Astrocyte (in vitro differentiated cells and primary cell): Measurements from ENCODE around the gene PIP4K2B. TPM values are rescaled to one million over a fixed set of nuclear protein-coding genes. Genes with fewer than 3 reads are reported as not detected.

Source experiments
- DNase-seq: peaks from one replicate; pipeline ENCODE4 v3.0.0-alpha.2; 2010; ENCODE audit warnings: low read depth
- FAIRE-seq: peaks from 2 replicates; lab custom pipeline; 2011; peaks lifted over from hg19 to GRCh38; lab: Jason Lieb, UNC
- H2AFZ ChIP-seq: 2 replicates; pipeline ENCODE4 v1.6.0; 2012; ENCODE audit warnings: low read depth, low read length, inconsistent platforms
- H3K27ac ChIP-seq: 2 replicates; pipeline ENCODE4 v1.5.1; 2011; ENCODE audit warnings: low read depth, low read length, inconsistent platforms
- H3K27me3 ChIP-seq: 2 replicates; pipeline ENCODE4 v1.6.0; 2011; ENCODE audit warnings: low read length, inconsistent platforms; ENCODE audit not compliant: insufficient read depth
- H3K36me3 ChIP-seq: 2 replicates; pipeline ENCODE4 v1.5.1; 2011; ENCODE audit warnings: low read length, inconsistent platforms; ENCODE audit not compliant: insufficient read depth
- H3K4me1 ChIP-seq: 2 replicates; pipeline ENCODE4 v1.5.1; 2011; ENCODE audit warnings: low read length, inconsistent platforms; ENCODE audit not compliant: insufficient read depth
- H3K4me2 ChIP-seq: 2 replicates; pipeline ENCODE4 v1.6.0; 2012; ENCODE audit warnings: low read length, inconsistent platforms
- H3K4me3 ChIP-seq: 2 replicates; pipeline ENCODE4 v1.5.1; 2011; ENCODE audit warnings: low read depth, mild to moderate bottlenecking, low read length, inconsistent platforms; ENCODE audit not compliant: insufficient read depth
- H3K79me2 ChIP-seq: 2 replicates; pipeline ENCODE4 v1.6.0; 2012; ENCODE audit warnings: mild to moderate bottlenecking, low read length, inconsistent platforms; ENCODE audit not compliant: insufficient read depth
- H3K9ac ChIP-seq: 2 replicates; pipeline ENCODE4 v1.6.0; 2012; ENCODE audit warnings: mild to moderate bottlenecking, low read length, inconsistent platforms
- H3K9me3 ChIP-seq: 2 replicates; pipeline ENCODE4 v1.5.1; 2012; ENCODE audit warnings: low read depth, mild to moderate bottlenecking, low read length, inconsistent platforms; ENCODE audit not compliant: insufficient read depth
- H4K20me1 ChIP-seq: 2 replicates; pipeline ENCODE4 v1.6.0; 2012; ENCODE audit warnings: low read length, inconsistent platforms; ENCODE audit not compliant: insufficient read depth
- H3K27ac Mint-ChIP-seq: one replicate; pipeline ENCODE4 v1.8.0; 2021; ENCODE audit warnings: mild to moderate bottlenecking, mixed read lengths; ENCODE audit not compliant: unreplicated experiment
- H3K27me3 Mint-ChIP-seq: one replicate; pipeline ENCODE4 v1.8.0; 2021; ENCODE audit warnings: low read depth, mixed read lengths; ENCODE audit not compliant: unreplicated experiment
- H3K36me3 Mint-ChIP-seq: one replicate; pipeline ENCODE4 v1.8.0; 2021; ENCODE audit warnings: low read depth, mixed read lengths; ENCODE audit not compliant: unreplicated experiment
- H3K4me1 Mint-ChIP-seq: one replicate; pipeline ENCODE4 v1.8.0; 2021; ENCODE audit warnings: low read depth, mixed read lengths; ENCODE audit not compliant: unreplicated experiment
- H3K4me3 Mint-ChIP-seq: one replicate; pipeline ENCODE4 v1.8.0; 2021; ENCODE audit warnings: mild to moderate bottlenecking, moderate library complexity, mixed read lengths; ENCODE audit not compliant: unreplicated experiment
- H3K9me3 Mint-ChIP-seq: one replicate; pipeline ENCODE4 v1.8.0; 2021; ENCODE audit warnings: mild to moderate bottlenecking, mixed read lengths; ENCODE audit not compliant: unreplicated experiment
- EZH2 ChIP-seq: IDR thresholded peaks from 2 replicates; pipeline ENCODE4 v1.6.1; 2012; ENCODE audit warnings: mild to moderate bottlenecking, low read length, inconsistent platforms; ENCODE audit not compliant: insufficient read depth
- total RNA-seq: library from RNA; stranded (reverse); gene quantifications from 2 replicates; pipeline ENCODE4 v1.2.1, GENCODE V29; 2021
- TF ChIP-seq, protein P1 (sequence below): IDR thresholded peaks from 2 replicates; pipeline ENCODE4 v1.5.1; 2011; ENCODE audit warnings: low read depth, mild to moderate bottlenecking, inconsistent platforms, low read length, moderate library complexity; ENCODE audit not compliant: insufficient read depth

Gene PIP4K2B
- total RNA-seq, 1 donor from 2014 or later: 58.2 TPM

DNA sequence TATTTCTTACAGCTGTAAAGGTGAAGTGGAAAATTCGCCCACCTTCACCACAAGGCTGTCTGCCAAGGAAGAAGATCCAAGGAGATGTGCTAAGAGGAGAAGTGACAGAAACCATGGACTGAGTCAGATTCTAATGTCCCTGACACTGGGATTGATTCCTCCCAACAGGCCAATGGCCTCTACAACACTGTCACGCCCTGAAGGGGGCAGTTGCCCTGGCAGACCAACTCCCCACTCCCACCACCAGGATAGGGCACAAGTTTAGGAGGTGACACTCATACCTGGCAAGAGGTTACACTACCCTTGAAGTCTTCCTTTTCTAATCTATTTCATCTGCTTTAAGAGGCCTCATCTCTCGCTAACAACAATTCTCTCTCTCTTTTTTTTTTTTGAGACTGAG is 16.1 kb downstream of the PIP4K2B start:
- no peaks in the 10 kb centered on the region for H3K27me3 Mint-ChIP-seq
- Histone ChIP-seq H3K9me3 (no peaks in the 10 kb centered on the region), H2AFZ (no peak overlapping the region), H3K4me2 (no peak overlapping the region), H3K79me2 (peaks cover 15% of the 10 kb centered on the region), H3K9ac (no peak overlapping the region), H3K4me1 (no peaks in the 10 kb centered on the region), H3K4me3 (no peak overlapping the region), H3K27me3 (no peaks in the 10 kb centered on the region), H4K20me1 (peaks cover 39% of the 10 kb centered on the region), H3K27ac (no peak overlapping the region), H3K36me3 (peaks cover 50% of the 10 kb centered on the region)
- H3K4me1 Mint-ChIP-seq: no peaks in the 10 kb centered on the region
- no peak overlapping the region for H3K4me3 Mint-ChIP-seq
- FAIRE-seq: no peak
- peaks cover 28% of the 10 kb centered on the region for H3K36me3 Mint-ChIP-seq
- TF ChIP-seq, protein P1, sequence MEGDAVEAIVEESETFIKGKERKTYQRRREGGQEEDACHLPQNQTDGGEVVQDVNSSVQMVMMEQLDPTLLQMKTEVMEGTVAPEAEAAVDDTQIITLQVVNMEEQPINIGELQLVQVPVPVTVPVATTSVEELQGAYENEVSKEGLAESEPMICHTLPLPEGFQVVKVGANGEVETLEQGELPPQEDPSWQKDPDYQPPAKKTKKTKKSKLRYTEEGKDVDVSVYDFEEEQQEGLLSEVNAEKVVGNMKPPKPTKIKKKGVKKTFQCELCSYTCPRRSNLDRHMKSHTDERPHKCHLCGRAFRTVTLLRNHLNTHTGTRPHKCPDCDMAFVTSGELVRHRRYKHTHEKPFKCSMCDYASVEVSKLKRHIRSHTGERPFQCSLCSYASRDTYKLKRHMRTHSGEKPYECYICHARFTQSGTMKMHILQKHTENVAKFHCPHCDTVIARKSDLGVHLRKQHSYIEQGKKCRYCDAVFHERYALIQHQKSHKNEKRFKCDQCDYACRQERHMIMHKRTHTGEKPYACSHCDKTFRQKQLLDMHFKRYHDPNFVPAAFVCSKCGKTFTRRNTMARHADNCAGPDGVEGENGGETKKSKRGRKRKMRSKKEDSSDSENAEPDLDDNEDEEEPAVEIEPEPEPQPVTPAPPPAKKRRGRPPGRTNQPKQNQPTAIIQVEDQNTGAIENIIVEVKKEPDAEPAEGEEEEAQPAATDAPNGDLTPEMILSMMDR: no peak
- no peak for TF ChIP-seq EZH2
- H3K27ac Mint-ChIP-seq: no peak overlapping the region
- H3K9me3 Mint-ChIP-seq: no peaks in the 10 kb centered on the region
- DNase-seq: no peak

DNA sequence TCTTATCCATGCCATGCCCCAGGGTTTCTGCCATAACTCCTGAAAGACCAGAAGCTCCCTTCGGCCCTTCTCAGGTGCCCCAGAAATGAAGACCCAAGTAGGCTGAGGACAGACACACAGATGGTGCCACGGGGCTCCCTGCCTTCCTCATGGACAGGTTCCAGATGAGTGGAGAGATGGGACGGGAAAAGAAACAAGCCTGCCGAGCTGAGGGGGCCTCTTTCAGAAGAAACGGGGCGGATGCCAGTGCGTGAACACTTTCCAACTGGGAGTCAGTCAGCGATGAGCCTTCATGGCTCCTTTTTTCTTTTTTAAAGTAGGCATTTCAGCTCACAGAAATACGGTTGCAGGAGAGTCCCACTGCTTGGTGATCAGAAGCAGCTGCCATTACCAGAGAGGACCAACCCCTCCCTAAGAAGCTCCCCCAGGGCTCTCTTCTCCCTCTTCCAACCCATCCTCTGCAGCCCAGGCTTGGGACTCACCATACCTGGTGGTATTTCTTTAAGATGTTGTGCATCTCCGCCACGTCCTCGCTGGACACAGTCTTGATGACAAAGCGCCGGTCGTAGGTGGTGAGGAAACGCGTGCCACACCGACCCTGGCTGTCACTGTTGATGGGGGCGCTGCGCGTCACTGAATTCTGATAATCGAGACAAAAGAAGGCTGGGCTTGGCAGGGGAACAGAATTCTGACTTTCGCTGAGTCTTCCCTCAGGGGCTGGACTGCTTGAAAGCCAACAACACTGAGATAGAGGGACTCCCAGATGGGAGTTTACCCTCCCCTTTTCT is 19.2 kb downstream of the PIP4K2B start:
- no peaks in the 10 kb centered on the region for H3K79me2 ChIP-seq
- H3K4me3 Mint-ChIP-seq: no peak overlapping the region
- FAIRE-seq (no peak), DNase-seq (no peak)
- no peak overlapping the region for H3K4me3 ChIP-seq
- H3K9me3 ChIP-seq: no peaks in the 10 kb centered on the region
- H3K27me3 ChIP-seq: no peaks in the 10 kb centered on the region
- H3K4me2 ChIP-seq: no peak overlapping the region
- H3K27me3 Mint-ChIP-seq: no peaks in the 10 kb centered on the region
- H3K27ac ChIP-seq: no peak overlapping the region
- peaks cover 19% of the 10 kb centered on the region for H4K20me1 ChIP-seq
- TF ChIP-seq EZH2: no peak
- TF ChIP-seq, protein P1: no peak
- no peak overlapping the region for H2AFZ ChIP-seq
- peaks cover 5% of the 10 kb centered on the region for H3K4me1 Mint-ChIP-seq
- no peak overlapping the region for H3K9ac ChIP-seq
- no peak overlapping the region for H3K27ac Mint-ChIP-seq
- peaks cover 29% of the 10 kb centered on the region for H3K36me3 Mint-ChIP-seq
- H3K9me3 Mint-ChIP-seq: no peaks in the 10 kb centered on the region
- H3K4me1 ChIP-seq: no peaks in the 10 kb centered on the region
- H3K36me3 ChIP-seq: peaks cover 52% of the 10 kb centered on the region
